ENCODE results near the gene RGSL1. TPM values are rescaled to one million over a fixed set of nuclear protein-coding genes. Genes with fewer than 3 reads are reported as not detected.

RGSL1 gene
- total and polyA plus RNA-seq, 2 of the 8 experiments (the other 6 are each of a cell fraction or from before 2014, with no cell fraction given) = not detected

DNA sequence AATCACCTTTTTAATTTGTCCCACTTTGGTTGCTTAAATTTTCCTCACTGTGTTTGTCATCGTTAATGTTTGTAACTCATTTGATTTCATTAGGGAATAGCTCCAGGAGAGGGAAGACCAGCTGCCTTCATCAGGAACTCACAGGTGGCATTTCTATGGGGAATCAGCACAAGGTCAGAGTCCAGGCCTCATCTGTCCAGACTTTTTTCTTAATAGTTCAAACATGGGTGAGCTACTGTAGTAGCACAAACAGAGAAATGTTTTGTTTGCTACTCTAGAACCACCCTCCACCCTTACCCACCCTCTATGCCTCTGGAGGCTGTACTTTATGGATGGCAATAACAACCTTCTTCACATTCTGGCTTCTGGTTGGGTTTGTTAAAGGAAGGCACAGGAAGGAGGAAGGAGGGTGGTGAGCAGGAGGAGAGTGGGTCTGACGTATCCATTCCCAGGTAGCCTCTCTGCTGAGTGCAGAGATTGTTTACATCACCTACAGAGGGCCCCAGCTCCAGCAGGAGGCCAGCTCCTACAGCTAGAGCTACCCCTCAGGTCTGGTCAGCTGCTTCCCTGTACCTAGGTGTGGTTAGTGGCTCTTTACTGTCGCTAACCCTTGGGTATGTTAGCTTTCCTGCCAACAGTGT, 41.4 kb upstream of the RGSL1 start:
- H4K8ac ChIP-seq (ENCODE audit: extremely low read depth, insufficient read depth, low read length) = no peak overlapping the region
- DNase-seq (ENCODE audit: low read depth in 1 of 2, low spot score in 2 of 2) (no peak), FAIRE-seq (no peak)
- H4K5ac ChIP-seq (ENCODE audit: insufficient read length, low read depth, low read length) = no peak overlapping the region
- 94% methylated on average over 2 of the region's 3 CpGs; no CpG with 5 or more reads in 1 of the 2 experiments for WGBS, 2 experiments (ENCODE audit: extremely low coverage in 1 of 2, insufficient coverage in 1 of 2, insufficient read length in 1 of 2, insufficient replicate concordance in 2 of 2, low coverage in 1 of 2, low lambda C conversion rate in 2 of 2, missing lambda C conversion rate in 1 of 2)
- H3K4me1 ChIP-seq (replicated peaks in 1 of 4; ENCODE audit: control insufficient read depth in 3 of 4, insufficient read depth in 4 of 4, low read length in 3 of 4) = peaks cover 0 to 5% (median 0%) of the 10 kb centered on the region in 4 experiments; a peak in 1 of 7 replicates
- H3K4ac ChIP-seq (replicated peaks; ENCODE audit: insufficient read length, low read depth, low read length) = no peak overlapping the region
- no peak overlapping the region for H3K27ac ChIP-seq (ENCODE audit: low read depth, low read length)
- H3K4me2 ChIP-seq (ENCODE audit: insufficient read depth in 1 of 2, low read depth in 2 of 2, low read length in 2 of 2) = no peak overlapping the region
- H2AK5ac ChIP-seq (ENCODE audit: low read depth, low read length) = no peak overlapping the region
- POLR2A ChIA-PET (ENCODE audit: partially characterized antibody) = interaction anchor here (0.6 to 0.9 kb wide), 2 partner anchors 13 to 340 kb away, joined by 3 read pairs; no protein-coding TSS in a partner anchor
- H2AFZ ChIP-seq (ENCODE audit: low read length) = peak overlapping the region; percentile 95
- no peak overlapping the region for H2BK120ac ChIP-seq (replicated peaks; ENCODE audit: low read depth, low read length)
- peak overlapping the region; percentile 53; the same call in 1 of the 2 replicates for H2BK15ac ChIP-seq (ENCODE audit: low read length)
- no peak overlapping the region for H3K14ac ChIP-seq (ENCODE audit: insufficient read length)
- no peak overlapping the region for H3K18ac ChIP-seq (ENCODE audit: extremely low read depth, low read length)
- TF ChIP-seq CEBPB (IDR thresholded peaks at IDR 0.05; ENCODE audit: low read depth, low read length) = no peak
- TF ChIP-seq, protein P1, sequence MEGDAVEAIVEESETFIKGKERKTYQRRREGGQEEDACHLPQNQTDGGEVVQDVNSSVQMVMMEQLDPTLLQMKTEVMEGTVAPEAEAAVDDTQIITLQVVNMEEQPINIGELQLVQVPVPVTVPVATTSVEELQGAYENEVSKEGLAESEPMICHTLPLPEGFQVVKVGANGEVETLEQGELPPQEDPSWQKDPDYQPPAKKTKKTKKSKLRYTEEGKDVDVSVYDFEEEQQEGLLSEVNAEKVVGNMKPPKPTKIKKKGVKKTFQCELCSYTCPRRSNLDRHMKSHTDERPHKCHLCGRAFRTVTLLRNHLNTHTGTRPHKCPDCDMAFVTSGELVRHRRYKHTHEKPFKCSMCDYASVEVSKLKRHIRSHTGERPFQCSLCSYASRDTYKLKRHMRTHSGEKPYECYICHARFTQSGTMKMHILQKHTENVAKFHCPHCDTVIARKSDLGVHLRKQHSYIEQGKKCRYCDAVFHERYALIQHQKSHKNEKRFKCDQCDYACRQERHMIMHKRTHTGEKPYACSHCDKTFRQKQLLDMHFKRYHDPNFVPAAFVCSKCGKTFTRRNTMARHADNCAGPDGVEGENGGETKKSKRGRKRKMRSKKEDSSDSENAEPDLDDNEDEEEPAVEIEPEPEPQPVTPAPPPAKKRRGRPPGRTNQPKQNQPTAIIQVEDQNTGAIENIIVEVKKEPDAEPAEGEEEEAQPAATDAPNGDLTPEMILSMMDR (IDR thresholded peaks at IDR 0.05; ENCODE audit: control extremely low read depth in 1 of 3, insufficient read depth in 1 of 3, low read depth in 1 of 3, low read length in 3 of 3) = peak in 1 of 3 experiments; percentile 1; a peak in 1 of 4 replicates
- no peaks in the 10 kb centered on the region for H3K79me1 ChIP-seq (ENCODE audit: low read depth, low read length)
- H3K9ac ChIP-seq (replicated peaks in 1 of 4; ENCODE audit: extremely low read depth in 1 of 4, low read depth in 3 of 4, low read length in 3 of 4) = no peak overlapping the region
- H3K9me3 ChIP-seq (ENCODE audit: insufficient read depth in 2 of 2, low read depth in 1 of 2, low read length in 1 of 2) = no peaks in the 10 kb centered on the region
- H3K36me3 ChIP-seq (ENCODE audit: control insufficient read depth in 2 of 4, insufficient read depth in 4 of 4, low read length in 3 of 4) = no peaks in the 10 kb centered on the region
- H3K23ac ChIP-seq (ENCODE audit: insufficient read length) = no peak overlapping the region
- H4K20me1 ChIP-seq (replicated peaks in 1 of 2; ENCODE audit: control insufficient read depth in 1 of 2, insufficient read depth in 2 of 2, low read length in 2 of 2) = no peaks in the 10 kb centered on the region
- no peak overlapping the region for H2BK20ac ChIP-seq (ENCODE audit: low read length)
- H2BK5ac ChIP-seq (ENCODE audit: low read depth, low read length) = no peak overlapping the region
- H3K79me2 ChIP-seq (ENCODE audit: control insufficient read depth in 1 of 2, insufficient read depth in 2 of 2, low read length in 2 of 2) = no peaks in the 10 kb centered on the region
- CTCF ChIA-PET (ENCODE audit: partially characterized antibody) = interaction anchor here (0.6 to 4.0 kb wide), 10 partner anchors 10 to 504 kb away, joined by 3 to 32 read pairs (median 3); partner anchors contain the start of gene TEDDM1
- no peak overlapping the region for H3K56ac ChIP-seq (replicated peaks; ENCODE audit: insufficient read length, low read depth, low read length)
- H4K91ac ChIP-seq (replicated peaks; ENCODE audit: insufficient read length, low read length) = no peak overlapping the region
- H2BK12ac ChIP-seq (ENCODE audit: low read depth, low read length) = no peak overlapping the region
- H3K4me3 ChIP-seq (ENCODE audit: extremely low read depth in 1 of 4, insufficient read depth in 2 of 4, low read depth in 3 of 4, low read length in 4 of 4) = no peak overlapping the region
- no peaks in the 10 kb centered on the region for H3K23me2 ChIP-seq (ENCODE audit: low read depth, low read length)
- H3K27me3 ChIP-seq (replicated peaks in 1 of 4; ENCODE audit: control insufficient read depth in 3 of 4, extremely low read depth in 1 of 4, insufficient read depth in 3 of 4, low read length in 3 of 4) = no peaks in the 10 kb centered on the region

Measured in H1 (cell line).